HG02571 (cell line): ENCODE results near the gene MAMDC2.

Source experiments
- ATAC-seq: cut with Tn5 transposase; IDR thresholded peaks from one replicate; pipeline ENCODE4 v1.9.1; 2021; ENCODE audit warnings: mild to moderate bottlenecking, moderate library complexity; ENCODE audit not compliant: unreplicated experiment

The MAMDC2 gene

GRCh38 chr9:70130266-70130665, 86.6 kb downstream of the MAMDC2 start:
- ATAC-seq: no peak

GRCh38 chr9:70131296-70131695, 87.6 kb downstream of the MAMDC2 start:
- no peak for ATAC-seq

DNA sequence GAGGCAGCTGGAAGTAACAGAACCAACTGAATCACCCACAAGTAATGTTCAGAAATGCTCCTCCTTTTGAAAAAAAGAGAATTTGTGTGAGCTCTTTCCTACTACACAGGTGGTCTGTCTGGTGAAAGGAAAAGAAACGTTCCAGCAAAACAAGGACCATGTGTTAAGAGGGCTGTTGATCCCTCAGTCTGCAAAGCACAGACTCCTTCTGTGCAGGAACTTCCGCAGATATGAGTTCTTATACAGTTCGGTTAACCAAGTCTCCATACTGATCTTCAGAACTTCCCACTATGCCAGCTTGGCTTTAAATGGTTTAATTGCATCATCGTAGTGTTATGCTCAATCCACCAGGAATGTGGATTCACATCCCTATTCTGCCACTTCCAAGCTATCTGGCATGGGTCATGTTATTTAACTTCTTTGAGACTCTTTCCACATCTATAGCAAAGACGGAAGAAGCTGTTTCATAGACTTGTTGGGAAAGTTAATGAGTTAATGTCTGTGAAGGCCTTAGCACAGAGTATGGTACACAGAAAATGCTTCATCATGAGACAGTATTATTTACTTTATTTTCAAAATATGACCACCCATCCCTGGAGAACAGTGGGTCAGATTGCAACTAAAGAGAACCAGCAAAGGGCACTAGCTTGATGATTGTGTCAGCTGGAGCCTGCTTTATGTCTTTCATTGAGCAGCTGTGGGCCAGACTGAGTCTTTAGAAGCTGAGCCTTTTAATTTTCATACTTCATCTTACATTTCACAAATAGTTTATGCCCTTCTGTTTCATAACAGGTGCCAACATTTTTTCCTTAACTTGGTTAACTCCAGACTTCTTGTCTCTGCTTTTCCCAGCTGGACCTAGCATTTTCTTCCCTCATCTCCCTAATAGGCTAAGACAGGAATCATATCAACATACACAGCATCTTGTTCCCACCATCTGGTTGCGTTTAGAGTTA, 89.9 kb downstream of the MAMDC2 start:
- no peak for ATAC-seq

- ATAC-seq: no peak
These were observed 90.7 kb downstream of the MAMDC2 start for GRCh38 chr9:70134360-70134759.

DNA sequence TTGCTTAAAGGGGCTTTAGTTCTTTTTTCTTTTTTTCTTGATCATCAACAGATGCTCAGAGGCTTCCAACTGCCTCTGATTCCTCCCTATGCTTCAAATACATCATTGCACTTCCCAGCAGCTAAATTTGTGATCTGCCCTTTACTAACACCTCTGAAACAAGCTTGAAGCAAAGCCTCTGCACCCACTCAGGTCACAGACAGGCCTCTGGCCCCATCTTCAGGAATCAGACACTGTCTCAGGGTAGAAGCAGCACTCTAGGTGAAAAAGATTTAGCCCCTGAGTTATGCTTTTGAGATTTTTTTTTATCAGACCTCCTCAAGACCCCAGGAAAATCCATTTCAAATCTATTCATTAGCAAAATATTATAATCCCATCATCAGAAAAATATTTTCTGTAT, 91.5 kb downstream of the MAMDC2 start:
- no peak for ATAC-seq

DNA sequence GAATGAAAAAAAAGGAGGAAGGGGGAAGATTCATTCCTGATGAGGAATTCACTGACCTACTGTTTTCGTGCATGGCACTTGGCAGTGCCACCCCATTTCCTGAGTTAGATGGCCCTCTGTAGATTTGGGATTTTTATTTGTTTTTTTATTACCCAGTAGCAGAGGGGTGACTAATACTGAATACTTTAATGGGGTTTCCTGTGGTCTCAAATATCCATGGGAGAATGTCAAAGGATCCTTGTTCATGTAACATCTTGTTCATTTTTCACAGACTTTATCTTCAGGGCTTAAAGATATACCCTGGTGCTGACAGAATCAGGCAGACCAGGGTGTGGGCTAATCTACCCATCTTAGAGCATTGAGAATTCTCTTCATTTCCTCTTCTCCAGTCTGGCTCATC, 93.0 kb downstream of the MAMDC2 start:
- no peak for ATAC-seq

DNA sequence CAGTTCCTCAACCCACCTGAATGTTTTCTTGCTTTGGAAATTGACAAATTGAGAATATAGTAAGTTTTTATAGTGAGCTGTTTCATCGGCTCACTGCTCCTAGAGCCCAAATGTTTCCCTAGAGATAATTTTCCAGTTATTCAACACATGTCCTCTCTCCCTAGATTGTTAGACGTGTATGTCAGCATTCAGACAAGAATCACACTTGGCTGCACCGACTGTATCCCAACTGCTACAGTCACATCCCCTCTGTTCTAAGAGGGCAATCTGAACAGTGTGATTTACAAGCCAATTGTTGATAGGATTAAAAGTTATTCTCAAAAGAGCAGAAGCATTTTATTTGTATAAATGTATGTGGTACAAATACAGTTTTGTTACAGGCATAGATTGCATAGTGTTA, 93.9 kb downstream of the MAMDC2 start:
- ATAC-seq: no peak

DNA sequence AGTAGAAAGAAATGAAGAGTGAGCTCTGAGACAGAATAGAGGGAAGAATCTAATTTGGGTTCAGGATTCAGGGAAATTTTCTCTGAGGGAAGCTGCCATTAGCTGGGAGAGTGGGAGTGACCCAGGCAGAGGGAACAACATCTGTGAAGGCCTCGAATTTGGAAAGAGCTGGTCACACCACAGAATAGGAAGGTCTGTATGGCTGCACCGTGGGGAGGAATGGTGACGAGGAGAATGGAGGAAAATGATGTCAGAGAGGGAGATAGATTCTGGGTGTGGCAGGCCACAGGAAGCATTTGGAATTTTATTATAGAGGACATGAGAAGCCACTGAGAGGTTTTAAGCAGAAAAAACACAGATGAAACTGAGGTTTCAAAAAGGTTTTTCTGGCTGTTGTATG, 98.5 kb downstream of the MAMDC2 start:
- no peak for ATAC-seq

- no peak for ATAC-seq
These were observed 99.9 kb downstream of the MAMDC2 start for GRCh38 chr9:70143394-70144130.

DNA sequence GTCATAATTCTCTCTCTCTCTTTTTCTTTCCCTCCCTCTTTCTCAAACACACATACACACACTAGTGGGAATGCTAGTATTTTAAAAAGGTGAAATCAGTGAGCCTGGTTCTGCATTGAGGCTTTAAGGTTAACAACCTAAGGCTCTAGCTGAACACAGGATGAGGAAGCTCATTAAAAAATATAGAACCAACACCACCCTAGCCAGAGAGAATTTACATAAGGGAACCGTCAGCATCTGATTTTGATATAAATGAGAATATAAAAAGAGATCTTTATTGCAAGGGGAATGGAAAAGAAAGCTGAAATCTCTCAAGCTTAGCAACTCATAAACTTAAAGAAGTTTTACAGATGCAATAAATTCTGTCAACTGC, 100.5 kb downstream of the MAMDC2 start:
- ATAC-seq: no peak

DNA sequence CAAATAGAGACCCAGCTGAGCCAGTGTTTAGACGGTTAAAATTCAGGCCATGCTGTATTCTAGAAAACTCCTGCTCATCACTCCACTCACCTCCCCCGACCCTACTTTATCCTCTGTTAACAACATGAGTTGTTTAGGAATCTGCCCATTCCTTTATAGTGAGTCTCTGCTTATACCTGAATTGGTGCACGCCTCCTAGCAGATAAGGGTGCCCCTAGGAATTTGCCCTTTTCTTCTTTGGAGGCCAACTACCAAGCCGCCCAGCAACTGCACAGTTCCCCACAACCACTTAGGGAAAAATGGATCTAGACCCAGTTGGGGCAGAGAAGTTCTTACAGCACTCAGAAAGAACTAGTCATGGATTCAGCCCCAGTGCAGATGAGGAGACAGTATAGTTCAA, 102.3 kb downstream of the MAMDC2 start:
- no peak for ATAC-seq

DNA sequence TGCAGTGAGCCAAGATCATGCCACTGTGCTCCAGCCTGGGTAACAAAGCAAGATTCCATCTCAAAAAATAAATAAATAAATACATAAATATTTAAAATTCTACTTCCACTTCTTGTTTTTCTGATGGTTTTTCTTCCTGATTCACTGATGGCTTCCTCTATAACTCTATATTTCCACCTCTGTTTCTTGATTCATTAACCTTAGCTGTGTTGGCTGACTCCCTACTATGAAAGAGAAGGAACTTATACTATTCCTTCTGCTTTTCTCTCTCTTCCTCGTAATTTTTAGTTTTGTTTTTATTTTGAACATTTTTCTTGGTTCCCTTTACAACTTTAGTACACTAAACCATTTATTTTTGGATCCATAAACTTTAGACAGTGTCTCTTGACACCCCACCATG, 103.5 kb downstream of the MAMDC2 start:
- no peak for ATAC-seq

DNA sequence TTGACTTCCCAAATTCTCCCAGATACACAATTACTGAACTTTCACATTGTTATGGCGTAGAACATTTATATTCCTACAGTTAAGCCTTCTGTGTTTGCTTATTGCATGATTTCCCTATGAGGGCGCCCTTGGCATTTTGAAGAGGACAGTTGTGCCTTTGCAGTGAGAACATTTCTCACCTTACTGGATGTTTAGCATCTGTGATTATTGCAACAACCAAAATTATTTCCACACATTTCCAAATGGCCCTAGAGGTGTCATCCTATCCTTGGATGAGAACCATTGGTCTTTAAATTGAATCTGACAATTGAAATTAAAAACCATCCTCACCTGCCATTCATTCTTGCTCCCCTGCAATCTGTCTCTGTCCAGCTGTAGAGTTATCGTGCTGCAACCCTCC, 104.0 kb downstream of the MAMDC2 start:
- no peak for ATAC-seq

GRCh38 chr9:70152350-70152749, 108.7 kb downstream of the MAMDC2 start:
- ATAC-seq: no peak

DNA sequence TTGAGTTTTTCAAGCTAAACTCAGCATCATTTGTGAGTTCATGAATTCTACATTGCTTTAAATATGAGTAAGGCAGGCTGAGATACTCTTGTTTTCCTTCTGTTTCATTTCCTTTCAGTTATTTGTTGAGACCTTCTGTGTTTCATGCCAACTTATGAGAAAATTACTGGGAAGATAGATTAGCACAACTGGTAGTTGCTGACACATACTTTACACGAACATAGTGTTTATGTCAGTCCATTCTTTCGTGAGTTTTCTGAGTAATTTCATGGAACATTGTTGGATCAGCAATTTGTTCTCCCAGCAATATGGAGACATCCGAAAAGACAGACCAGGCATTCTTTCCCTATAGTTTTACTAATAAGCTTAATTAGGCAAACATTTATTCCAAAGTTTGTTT, 113.1 kb downstream of the MAMDC2 start:
- no peak for ATAC-seq

DNA sequence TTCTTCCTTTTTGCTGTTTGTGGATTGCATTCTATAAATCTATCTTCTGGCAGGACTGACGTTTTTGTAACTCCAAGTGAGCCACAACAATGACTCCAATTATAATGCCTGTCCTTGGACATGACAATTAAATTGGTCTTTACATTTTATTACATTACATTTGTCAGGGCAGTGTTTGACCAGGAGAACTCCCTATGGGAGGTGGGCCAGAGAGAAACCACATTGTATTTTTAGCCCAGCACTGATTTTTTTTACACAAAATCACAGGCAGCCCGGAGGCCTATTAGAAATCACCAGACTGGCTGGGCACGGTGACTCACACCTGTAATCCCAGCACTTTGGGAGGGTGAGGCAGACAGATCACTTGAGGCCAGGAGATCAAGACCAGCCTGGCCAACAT, 116.0 kb downstream of the MAMDC2 start:
- no peak for ATAC-seq

DNA sequence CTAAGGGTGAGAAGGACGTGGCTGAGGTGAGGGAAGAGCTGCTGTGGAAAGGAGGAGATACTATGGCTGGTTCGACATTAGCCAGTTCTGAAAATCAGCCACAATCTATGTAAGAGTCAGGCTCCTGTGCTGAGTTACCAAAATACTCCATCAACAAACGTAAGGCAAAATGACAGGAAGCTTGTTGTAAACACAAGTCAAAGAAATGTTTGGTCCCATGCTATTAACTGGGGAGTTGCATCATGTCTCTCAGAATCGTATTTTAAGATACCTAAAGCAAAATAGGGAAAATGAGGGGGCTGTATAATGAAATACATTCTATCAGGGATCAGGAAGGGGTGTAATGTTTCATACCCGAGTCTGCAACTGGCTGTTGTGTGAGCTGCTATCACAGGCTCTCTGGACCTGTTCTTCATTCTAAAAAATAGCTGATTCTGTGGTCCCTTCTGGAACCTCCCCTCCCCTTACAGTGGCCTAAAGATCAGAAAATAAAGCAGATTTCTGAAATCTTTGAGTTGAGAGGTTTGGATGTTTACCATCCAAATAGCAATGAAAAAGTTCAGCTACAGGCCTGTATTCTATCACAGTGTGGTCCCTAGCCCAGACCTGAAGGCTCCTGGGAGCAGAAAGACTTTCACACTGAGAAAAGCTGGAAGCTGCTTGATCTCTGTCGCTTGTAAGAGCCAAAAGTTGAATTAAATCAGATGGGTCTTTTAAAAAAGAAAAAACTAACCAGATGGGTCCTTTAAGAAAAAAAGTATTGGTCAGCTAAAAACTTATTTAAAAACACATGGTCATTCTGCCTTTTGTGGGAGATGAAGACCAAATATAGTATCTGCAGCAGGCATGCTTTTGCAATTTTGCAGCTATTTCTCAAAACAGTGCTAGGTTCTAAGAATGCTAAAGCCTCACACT, 117.3 kb downstream of the MAMDC2 start:
- no peak for ATAC-seq

DNA sequence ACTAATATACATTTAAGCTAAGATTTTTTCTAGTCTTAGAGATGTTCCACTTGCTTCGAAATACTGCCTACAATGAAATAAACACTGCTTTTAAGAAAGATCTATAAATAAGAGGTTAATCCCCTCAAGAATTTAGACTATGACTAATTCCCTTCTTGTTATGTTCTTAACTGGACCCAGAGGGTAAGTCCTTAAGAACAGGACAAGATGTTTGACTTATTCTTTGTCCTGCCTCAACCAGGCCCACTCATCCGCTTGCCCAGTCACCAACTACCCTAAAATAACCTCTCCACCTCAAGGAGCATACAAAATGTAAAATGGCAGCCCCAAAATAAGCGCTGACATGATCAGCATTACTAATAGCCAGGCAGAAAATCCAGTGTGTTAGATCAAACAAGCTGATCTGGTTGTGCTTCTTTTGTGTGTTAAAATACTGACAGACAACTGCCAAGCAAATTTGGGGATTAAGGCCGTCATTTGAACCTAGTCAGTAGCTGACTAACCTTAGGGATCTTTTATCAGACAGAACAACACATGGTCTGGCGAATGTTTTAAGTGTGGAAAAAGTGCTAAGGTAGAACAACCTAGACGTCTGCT, 121.5 kb downstream of the MAMDC2 start:
- ATAC-seq: no peak

GRCh38 chr9:70168521-70168920, 124.9 kb downstream of the MAMDC2 start:
- no peak for ATAC-seq

DNA sequence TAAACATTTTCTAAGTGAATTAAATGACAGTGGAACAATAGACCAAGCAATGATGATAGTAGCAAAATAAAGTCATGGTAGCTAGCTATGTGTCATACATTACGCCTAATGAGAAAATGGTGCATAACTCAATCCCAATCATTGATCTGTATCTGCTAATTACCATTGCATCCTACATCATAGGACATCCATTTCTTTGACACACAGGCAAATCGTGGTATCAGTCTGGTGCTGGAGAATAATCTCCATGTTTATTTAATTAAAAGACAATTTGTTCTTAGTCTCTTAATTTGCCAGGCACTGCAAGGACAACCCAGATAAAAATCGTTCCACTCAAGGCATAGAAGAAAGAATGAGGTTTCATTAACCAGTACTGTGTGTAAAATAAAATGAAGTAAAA, 125.6 kb downstream of the MAMDC2 start:
- no peak for ATAC-seq
